ENCODE measurements around the gene MAD1L1.

Gene MAD1L1

GRCh38 chr7:1914743-1915142 is 318.0 kb downstream of the MAD1L1 start:
- Histone ChIP-seq H2AFZ (ENCODE audit: low read depth, low read length) (no peak overlapping the region), H3K4me2 (ENCODE audit: insufficient read depth, low read length) (no peak overlapping the region), H3K4me1 (ENCODE audit: insufficient read depth, low read length) (peaks cover 10% of the 10 kb centered on the region), H3K36me3 (ENCODE audit: insufficient read depth, low read length) (peaks cover 48% of the 10 kb centered on the region; the same call in 1 of the 2 replicates), H3K9ac (ENCODE audit: low read depth, low read length) (no peak overlapping the region), H3K4me3 (ENCODE audit: low read depth in 1 of 2, low read length in 2 of 2) (no peak overlapping the region), H3K27ac (ENCODE audit: low read length) (no peak overlapping the region), H3K9me3 (ENCODE audit: insufficient read depth, low read length, severe bottlenecking) (no peaks in the 10 kb centered on the region), H4K20me1 (ENCODE audit: insufficient read depth, low read length) (peaks cover 82% of the 10 kb centered on the region), H3K27me3 (ENCODE audit: insufficient read depth, low read length, poor library complexity) (no peaks in the 10 kb centered on the region), H3K79me2 (ENCODE audit: insufficient read depth, low read length) (peaks cover 48% of the 10 kb centered on the region)
- no peak for TF ChIP-seq EZH2 (IDR thresholded peaks at IDR 0.05; ENCODE audit: borderline replicate concordance, low read depth, low read length, severe bottlenecking)
- TF ChIP-seq CTCF (IDR thresholded peaks at IDR 0.05; ENCODE audit: borderline replicate concordance, extremely low read depth, low read length, poor library complexity, severe bottlenecking), result no peak
- DNase-seq (no peak), ATAC-seq (ENCODE audit: insufficient read depth, low read depth) (no peak)

DNA sequence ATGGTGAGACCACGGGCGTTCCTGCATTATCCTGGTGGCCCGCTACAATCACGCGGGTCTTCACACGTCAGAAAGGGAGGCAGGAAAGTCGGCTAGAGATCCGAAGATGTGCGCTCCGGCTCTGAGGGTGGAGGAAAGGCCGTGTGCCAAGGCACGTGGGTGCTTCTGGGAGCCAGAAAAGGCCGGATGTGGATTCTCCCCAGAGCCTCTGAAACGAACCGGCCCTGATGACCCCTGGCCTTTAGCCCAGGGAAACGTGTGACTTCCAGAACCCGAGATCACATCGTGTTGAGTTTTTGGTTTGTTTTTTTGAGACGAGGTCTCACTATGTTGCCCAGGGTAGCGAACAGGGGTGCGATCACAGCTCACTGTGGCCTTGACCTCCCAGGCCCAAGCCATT is 318.4 kb downstream of the MAD1L1 start:
- TF ChIP-seq CTCF (IDR thresholded peaks at IDR 0.05; ENCODE audit: borderline replicate concordance, extremely low read depth, low read length, poor library complexity, severe bottlenecking), result no peak
- Histone ChIP-seq H3K4me3 (ENCODE audit: low read depth in 1 of 2, low read length in 2 of 2) (no peak overlapping the region), H3K9me3 (ENCODE audit: insufficient read depth, low read length, severe bottlenecking) (no peaks in the 10 kb centered on the region), H2AFZ (ENCODE audit: low read depth, low read length) (no peak overlapping the region), H3K4me1 (ENCODE audit: insufficient read depth, low read length) (peaks cover 6% of the 10 kb centered on the region), H3K79me2 (ENCODE audit: insufficient read depth, low read length) (peaks cover 44% of the 10 kb centered on the region), H3K27me3 (ENCODE audit: insufficient read depth, low read length, poor library complexity) (no peaks in the 10 kb centered on the region), H3K4me2 (ENCODE audit: insufficient read depth, low read length) (no peak overlapping the region), H3K27ac (ENCODE audit: low read length) (no peak overlapping the region), H4K20me1 (ENCODE audit: insufficient read depth, low read length) (peaks cover 78% of the 10 kb centered on the region), H3K36me3 (ENCODE audit: insufficient read depth, low read length) (peaks cover 48% of the 10 kb centered on the region; the same call in 1 of the 2 replicates), H3K9ac (ENCODE audit: low read depth, low read length) (no peak overlapping the region)
- ATAC-seq (ENCODE audit: insufficient read depth, low read depth), result no peak
- DNase-seq, result no peak

DNA sequence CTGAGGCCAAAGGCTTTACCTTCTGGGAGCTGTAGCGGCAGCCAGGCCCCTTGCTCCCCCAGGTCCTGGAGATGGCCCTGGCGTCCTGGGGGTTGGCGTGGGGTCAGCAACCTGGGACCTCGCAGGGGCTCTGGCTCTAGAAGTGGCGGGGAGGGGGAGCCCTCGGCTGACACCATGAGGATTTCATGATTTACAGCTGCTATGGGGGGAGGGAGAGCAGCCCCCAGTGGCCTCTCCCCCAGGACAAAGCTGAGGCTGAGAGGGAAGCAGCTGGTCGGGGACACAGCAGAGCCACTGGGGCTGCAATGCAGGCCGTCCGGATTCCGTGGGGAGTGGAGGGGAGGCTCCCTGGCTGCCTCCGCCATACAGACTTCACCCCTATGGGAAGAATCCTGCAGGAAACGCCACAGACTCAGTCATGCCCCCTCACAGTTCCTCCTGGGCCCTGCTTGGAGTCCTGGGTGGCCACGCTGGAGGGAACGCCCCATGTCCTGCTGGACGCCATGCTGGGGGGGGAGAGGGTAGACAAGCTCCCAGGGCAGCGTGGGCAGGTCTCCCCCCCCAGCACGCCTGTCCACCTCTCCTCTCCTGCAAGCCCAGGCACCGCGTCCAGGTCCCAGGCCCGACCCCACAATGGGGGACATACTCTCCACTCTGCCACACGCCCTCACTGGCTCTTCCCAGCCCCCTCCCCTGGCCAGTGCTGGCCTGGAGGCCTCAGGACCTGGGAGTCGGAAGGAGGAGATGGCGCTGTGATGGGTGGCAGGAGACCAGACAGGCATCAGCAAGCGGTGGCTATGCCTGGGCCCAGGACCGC is 319.1 kb downstream of the MAD1L1 start:
- Histone ChIP-seq H3K9me3 (ENCODE audit: insufficient read depth, low read length, severe bottlenecking) (no peaks in the 10 kb centered on the region), H4K20me1 (ENCODE audit: insufficient read depth, low read length) (peaks cover 75% of the 10 kb centered on the region), H3K4me2 (ENCODE audit: insufficient read depth, low read length) (no peak overlapping the region), H3K36me3 (ENCODE audit: insufficient read depth, low read length) (peaks cover 43% of the 10 kb centered on the region; the same call in 1 of the 2 replicates), H3K9ac (ENCODE audit: low read depth, low read length) (no peak overlapping the region), H3K4me1 (ENCODE audit: insufficient read depth, low read length) (no peaks in the 10 kb centered on the region), H3K4me3 (ENCODE audit: low read depth in 1 of 2, low read length in 2 of 2) (no peak overlapping the region), H3K79me2 (ENCODE audit: insufficient read depth, low read length) (peaks cover 38% of the 10 kb centered on the region), H3K27me3 (ENCODE audit: insufficient read depth, low read length, poor library complexity) (no peaks in the 10 kb centered on the region), H3K27ac (ENCODE audit: low read length) (0 out of 2 replicates have a peak overlapping the region, but pooled peaks have one; percentile 7), H2AFZ (ENCODE audit: low read depth, low read length) (no peak overlapping the region)
- no peak for ATAC-seq (ENCODE audit: insufficient read depth, low read depth)
- TF ChIP-seq EZH2 (IDR thresholded peaks at IDR 0.05; ENCODE audit: borderline replicate concordance, low read depth, low read length, severe bottlenecking) (no peak), CTCF (IDR thresholded peaks at IDR 0.05; ENCODE audit: borderline replicate concordance, extremely low read depth, low read length, poor library complexity, severe bottlenecking) (no peak)
- no peak for DNase-seq

Measured in DND-41 (cell line).